GM12878 (cell line): ENCODE measurements around the gene ATP1A3. TPM values are rescaled to one million over a fixed set of nuclear protein-coding genes. Genes with fewer than 3 reads are reported as not detected.

Source experiments
- BCL11A ChIP-seq: IDR thresholded peaks from 2 replicates; pipeline ENCODE4 v1.6.1; 2011; ENCODE audit warnings: low read depth, low read length
- CREB1 ChIP-seq: IDR thresholded peaks from 2 replicates; pipeline ENCODE4 v1.6.1; 2012; ENCODE audit warnings: low read depth, mild to moderate bottlenecking, inconsistent platforms
- CREM ChIP-seq: IDR thresholded peaks from 2 replicates; pipeline ENCODE4 v1.6.1; 2014; ENCODE audit warnings: antibody characterized with exemption, low read depth
- E2F8 ChIP-seq: fragments of 450-650 bp; IDR thresholded peaks from 2 replicates; pipeline ENCODE4 v1.6.1; 2018; ENCODE audit warnings: mild to moderate bottlenecking, low read depth, moderate library complexity; ENCODE audit not compliant: partially characterized antibody
- EED ChIP-seq: sonication (generic); IDR thresholded peaks from 2 replicates; pipeline ENCODE4 v1.6.1; 2016; ENCODE audit warnings: antibody characterized with exemption, low read depth
- ESRRA ChIP-seq: IDR thresholded peaks from 2 replicates; pipeline ENCODE4 v1.6.1; 2012; ENCODE audit warnings: mild to moderate bottlenecking, low read length, improper control_type of control experiment
- HDAC6 ChIP-seq: fragments of 200-600 bp; sonication (generic); IDR thresholded peaks from one replicate; pipeline ENCODE4 v1.8.0; 2017; ENCODE audit warnings: antibody characterized with exemption; ENCODE audit not compliant: unreplicated experiment
- IKZF2 ChIP-seq, 2 experiments: fragments of 450-650 bp; IDR thresholded peaks; 2 replicates each; pipeline ENCODE4 v1.6.1; 2017; ENCODE audit warnings: mild to moderate bottlenecking in 2 of 2, moderate library complexity in 2 of 2
- NFYA ChIP-seq: IDR thresholded peaks from 2 replicates; pipeline ENCODE4 v1.6.1; 2011; ENCODE audit warnings: low read depth, mild to moderate bottlenecking, low read length, improper control_type of control experiment, borderline replicate concordance
- NKRF ChIP-seq: fragments of 450-650 bp; conservative IDR thresholded peaks from 2 replicates; pipeline ENCODE4 v1.6.1; 2017; ENCODE audit warnings: mild to moderate bottlenecking, moderate library complexity
- POLR2AphosphoS2 ChIP-seq: IDR thresholded peaks from 2 replicates; pipeline ENCODE4 v1.6.1; 2011; ENCODE audit warnings: low read depth, mild to moderate bottlenecking, low read length, improper control_type of control experiment, moderate library complexity
- RAD51 ChIP-seq: fragments of 450-650 bp; IDR thresholded peaks from 2 replicates; pipeline ENCODE4 v1.6.1; 2016; ENCODE audit warnings: moderate library complexity, mild to moderate bottlenecking, inconsistent platforms
- SIN3A ChIP-seq: IDR thresholded peaks from 2 replicates; pipeline ENCODE4 v1.6.1; 2012; ENCODE audit warnings: low read depth, low read length, improper control_type of control experiment
- SPI1 ChIP-seq: IDR thresholded peaks from 2 replicates; pipeline ENCODE4 v1.6.1; 2011; ENCODE audit warnings: low read depth, mild to moderate bottlenecking, low read length, moderate library complexity, borderline replicate concordance; ENCODE audit not compliant: insufficient read depth
- STAT3 ChIP-seq: IDR thresholded peaks from 2 replicates; pipeline ENCODE4 v1.6.1; 2011; ENCODE audit warnings: low read depth, low read length, improper control_type of control experiment
- SUPT20H ChIP-seq: IDR thresholded peaks from 2 replicates; pipeline ENCODE4 v1.6.1; 2011; ENCODE audit warnings: low read depth, mild to moderate bottlenecking, low read length, moderate library complexity, borderline replicate concordance; ENCODE audit not compliant: control insufficient read depth
- ZNF207 ChIP-seq: fragments of 450-650 bp; IDR thresholded peaks from 2 replicates; pipeline ENCODE4 v1.6.1; 2014; ENCODE audit warnings: antibody characterized with exemption, mild to moderate bottlenecking, borderline replicate concordance
- polyA plus RNA-seq, 11 experiments: library from polyadenylated mRNA; depleted of rRNA in 4 of 11; unstranded in 6 of 11; stranded (reverse) in 5 of 11; fragments of >200 nt; fragmentation: Nextera tagmentation in 4 of 11; fragmentation: Illumina TruSeq in 1 of 11; extraction: Ambion mirVana in 4 of 11; extraction: Trizol in 1 of 11; gene quantifications; 1 replicate in 1 of 11; 2 replicates in 10 of 11; pipeline versions ENCODE4 v1.2.1 to v1.2.3, GENCODE V29; 2011 to 2016; ENCODE audit warnings: inconsistent platforms in 2 of 11, missing spikeins in 2 of 11, low read depth in 1 of 11
- total RNA-seq, 4 experiments: library from RNA; depleted of rRNA in 3 of 4; stranded (reverse); fragments of >200 nt in 3 of 4; fragmentation: Illumina TruSeq in 1 of 4; extraction: Trizol in 1 of 4; gene quantifications; 2 replicates each; pipeline versions ENCODE4 v1.2.1 to v1.2.3, GENCODE V29; 2013 to 2021
- TF ChIP-seq, protein P1 (sequence below): fragments of 450-650 bp; IDR thresholded peaks from 2 replicates; pipeline ENCODE4 v1.6.1; 2016; ENCODE audit warnings: mild to moderate bottlenecking, moderate library complexity, borderline replicate concordance
- TF ChIP-seq, protein P2 (sequence below): fragments of 450-650 bp; IDR thresholded peaks from 2 replicates; pipeline ENCODE4 v1.6.1; 2016; ENCODE audit warnings: mild to moderate bottlenecking

The ATP1A3 gene
- total and polyA plus RNA-seq, 10 of the 15 experiments (the other 5 are each of a cell fraction or from before 2014, with no cell fraction given): 0.17 to 0.86 (median 0.32) TPM; not detected in 2

DNA sequence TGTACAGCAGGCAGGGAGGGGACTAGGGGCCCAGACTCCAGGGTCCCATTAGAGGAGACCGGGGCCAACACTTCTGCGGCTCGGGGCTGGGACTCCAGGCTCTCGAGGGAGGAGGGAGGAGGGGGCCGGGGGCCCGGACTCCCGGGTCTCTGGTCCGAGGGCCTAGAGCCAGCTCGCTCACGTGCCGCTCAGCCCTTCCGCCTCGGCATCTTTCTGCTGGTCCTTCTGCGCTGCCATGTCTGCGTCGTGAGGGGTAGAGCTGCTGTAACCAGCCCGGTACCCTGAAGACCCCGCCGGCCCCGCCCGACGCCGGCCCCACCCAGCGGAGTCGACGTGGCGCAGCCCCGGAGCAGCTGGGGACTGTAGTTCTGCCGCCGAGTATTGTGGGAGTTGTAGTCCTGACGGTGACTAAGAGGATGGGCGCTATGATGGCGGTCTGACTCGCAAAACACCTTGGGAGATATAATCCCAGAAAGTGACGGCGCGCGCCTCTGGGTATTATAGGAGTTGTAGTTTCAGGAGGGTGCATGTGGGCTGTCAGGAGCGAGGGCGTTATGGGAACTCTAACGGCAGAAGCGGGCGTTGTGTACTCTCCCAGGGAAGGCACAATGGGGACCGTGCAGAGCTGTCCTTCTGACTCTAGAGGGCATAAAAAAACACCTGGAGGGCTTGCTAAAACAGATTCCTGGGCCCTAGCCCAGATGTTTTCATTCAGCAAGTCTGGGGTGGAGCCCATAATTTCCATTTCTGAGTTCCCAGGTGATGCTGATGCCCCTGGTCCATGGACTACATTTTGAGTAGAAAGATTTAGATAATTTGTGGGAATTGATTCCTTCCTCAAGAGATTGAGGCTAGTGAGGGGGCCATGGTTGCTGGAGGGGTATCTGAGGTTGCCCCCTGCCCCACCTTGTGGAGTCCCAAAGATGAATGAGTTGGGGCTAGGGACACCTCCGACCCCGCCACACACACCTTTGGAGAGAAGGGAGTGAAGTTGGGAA is 34.7 kb downstream of the ATP1A3 start, which contains the start of gene RABAC1 (continued):
- TF ChIP-seq, protein P1, sequence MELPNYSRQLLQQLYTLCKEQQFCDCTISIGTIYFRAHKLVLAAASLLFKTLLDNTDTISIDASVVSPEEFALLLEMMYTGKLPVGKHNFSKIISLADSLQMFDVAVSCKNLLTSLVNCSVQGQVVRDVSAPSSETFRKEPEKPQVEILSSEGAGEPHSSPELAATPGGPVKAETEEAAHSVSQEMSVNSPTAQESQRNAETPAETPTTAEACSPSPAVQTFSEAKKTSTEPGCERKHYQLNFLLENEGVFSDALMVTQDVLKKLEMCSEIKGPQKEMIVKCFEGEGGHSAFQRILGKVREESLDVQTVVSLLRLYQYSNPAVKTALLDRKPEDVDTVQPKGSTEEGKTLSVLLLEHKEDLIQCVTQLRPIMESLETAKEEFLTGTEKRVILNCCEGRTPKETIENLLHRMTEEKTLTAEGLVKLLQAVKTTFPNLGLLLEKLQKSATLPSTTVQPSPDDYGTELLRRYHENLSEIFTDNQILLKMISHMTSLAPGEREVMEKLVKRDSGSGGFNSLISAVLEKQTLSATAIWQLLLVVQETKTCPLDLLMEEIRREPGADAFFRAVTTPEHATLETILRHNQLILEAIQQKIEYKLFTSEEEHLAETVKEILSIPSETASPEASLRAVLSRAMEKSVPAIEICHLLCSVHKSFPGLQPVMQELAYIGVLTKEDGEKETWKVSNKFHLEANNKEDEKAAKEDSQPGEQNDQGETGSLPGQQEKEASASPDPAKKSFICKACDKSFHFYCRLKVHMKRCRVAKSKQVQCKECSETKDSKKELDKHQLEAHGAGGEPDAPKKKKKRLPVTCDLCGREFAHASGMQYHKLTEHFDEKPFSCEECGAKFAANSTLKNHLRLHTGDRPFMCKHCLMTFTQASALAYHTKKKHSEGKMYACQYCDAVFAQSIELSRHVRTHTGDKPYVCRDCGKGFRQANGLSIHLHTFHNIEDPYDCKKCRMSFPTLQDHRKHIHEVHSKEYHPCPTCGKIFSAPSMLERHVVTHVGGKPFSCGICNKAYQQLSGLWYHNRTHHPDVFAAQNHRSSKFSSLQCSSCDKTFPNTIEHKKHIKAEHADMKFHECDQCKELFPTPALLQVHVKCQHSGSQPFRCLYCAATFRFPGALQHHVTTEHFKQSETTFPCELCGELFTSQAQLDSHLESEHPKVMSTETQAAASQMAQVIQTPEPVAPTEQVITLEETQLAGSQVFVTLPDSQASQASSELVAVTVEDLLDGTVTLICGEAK: no peak; the same call in 1 of the 2 replicates
- TF ChIP-seq EED: no peak
- TF ChIP-seq SUPT20H: no peak
- no peak for TF ChIP-seq E2F8
- TF ChIP-seq IKZF2 (IDR thresholded peaks at IDR 0.05): no peak
- TF ChIP-seq POLR2AphosphoS2: no peak
- no peak for TF ChIP-seq BCL11A
- no peak for TF ChIP-seq NFYA
- TF ChIP-seq CREM: peak; percentile 97
- no peak for TF ChIP-seq RAD51
- TF ChIP-seq HDAC6: no peak
- TF ChIP-seq STAT3: no peak
- TF ChIP-seq SPI1: no peak
- TF ChIP-seq ZNF207: no peak
- no peak for TF ChIP-seq SIN3A
- peak; percentile 96 for TF ChIP-seq CREB1
- TF ChIP-seq NKRF: no peak; the same call in 1 of the 2 replicates
- no peak for TF ChIP-seq ESRRA
- TF ChIP-seq, protein P2, sequence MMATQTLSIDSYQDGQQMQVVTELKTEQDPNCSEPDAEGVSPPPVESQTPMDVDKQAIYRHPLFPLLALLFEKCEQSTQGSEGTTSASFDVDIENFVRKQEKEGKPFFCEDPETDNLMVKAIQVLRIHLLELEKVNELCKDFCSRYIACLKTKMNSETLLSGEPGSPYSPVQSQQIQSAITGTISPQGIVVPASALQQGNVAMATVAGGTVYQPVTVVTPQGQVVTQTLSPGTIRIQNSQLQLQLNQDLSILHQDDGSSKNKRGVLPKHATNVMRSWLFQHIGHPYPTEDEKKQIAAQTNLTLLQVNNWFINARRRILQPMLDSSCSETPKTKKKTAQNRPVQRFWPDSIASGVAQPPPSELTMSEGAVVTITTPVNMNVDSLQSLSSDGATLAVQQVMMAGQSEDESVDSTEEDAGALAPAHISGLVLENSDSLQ: peak; percentile 48
